K562 (cell line): ENCODE data around the gene DHRS3. TPM values are rescaled to one million over a fixed set of nuclear protein-coding genes. Genes with fewer than 3 reads are reported as not detected.

Experiments
- CCNT2 ChIP-seq: IDR thresholded peaks from 2 replicates; pipeline ENCODE4 v1.6.1; 2011; ENCODE audit warnings: borderline replicate concordance, low read depth, mild to moderate bottlenecking, moderate library complexity, mixed read lengths, low read length; ENCODE audit not compliant: insufficient read length; ENCODE audit errors: extremely low read depth
- CHD2 ChIP-seq: IDR thresholded peaks from 2 replicates; pipeline ENCODE4 v1.6.1; 2011; ENCODE audit warnings: low read depth, low read length
- ESRRB ChIP-seq: fragments of 250-450 bp; sonication (Bioruptor Pico); IDR thresholded peaks from 2 replicates; pipeline ENCODE4 v1.5.0; 2020; ENCODE audit warnings: mild to moderate bottlenecking, moderate library complexity, borderline replicate concordance
- EWSR1 ChIP-seq: fragments of 450-650 bp; IDR thresholded peaks from 2 replicates; pipeline ENCODE4 v1.6.1; 2018; ENCODE audit warnings: borderline replicate concordance, mild to moderate bottlenecking, low read depth, moderate library complexity; ENCODE audit not compliant: partially characterized antibody
- FOXM1 ChIP-seq, 2 experiments: fragments of 450-650 bp in 1 of 2; sonication (generic) in 1 of 2; formaldehyde crosslinking in 1 of 2; IDR thresholded peaks; 2 replicates each; pipeline versions ENCODE4 v1.6.1 to v1.9.0; 2017 to 2022; ENCODE audit warnings: low read depth in 2 of 2, mild to moderate bottlenecking in 2 of 2, missing genetic modification reagents in 1 of 2, moderate library complexity in 1 of 2
- GTF2A2 ChIP-seq: IDR thresholded peaks from 2 replicates; pipeline ENCODE4 v1.6.1; 2016; ENCODE audit warnings: mild to moderate bottlenecking, missing genetic modification characterization, missing compliant biosample characterization
- HDAC2 ChIP-seq: fragments of 450-650 bp; IDR thresholded peaks from 2 replicates; pipeline ENCODE4 v1.6.1; 2016; ENCODE audit warnings: mild to moderate bottlenecking
- JUNB ChIP-seq: fragments of 450-650 bp; formaldehyde crosslinking; conservative IDR thresholded peaks from 2 replicates; pipeline ENCODE4 v1.4.0; 2020; ENCODE audit warnings: mild to moderate bottlenecking
- MECOM ChIP-seq: fragments of 250-450 bp; sonication (Bioruptor Pico); IDR thresholded peaks from 2 replicates; pipeline ENCODE4 v1.8.0; 2022; ENCODE audit warnings: inconsistent platforms
- MTA2 ChIP-seq: fragments of 450-650 bp; IDR thresholded peaks from 2 replicates; pipeline ENCODE4 v1.6.1; 2016; ENCODE audit warnings: low read depth
- NFXL1 ChIP-seq: fragments of 450-650 bp; formaldehyde crosslinking; IDR thresholded peaks from 2 replicates; pipeline ENCODE4 v1.4.0; 2021; ENCODE audit warnings: mild to moderate bottlenecking
- NR2C2 ChIP-seq, 2 experiments: fragments of 200-800 bp in 1 of 2; sonication (Bioruptor generic) in 1 of 2; sonication (generic) in 1 of 2; formaldehyde crosslinking in 1 of 2; IDR thresholded peaks; 2 replicates each; pipeline versions ENCODE4 v1.6.1 to v1.8.0; 2016 to 2022; ENCODE audit warnings: mild to moderate bottlenecking in 1 of 2, missing compliant biosample characterization in 1 of 2, missing genetic modification characterization in 1 of 2, missing genetic modification reagents in 1 of 2
- PATZ1 ChIP-seq: fragments of 250-450 bp; sonication (Bioruptor Pico); IDR thresholded peaks from 2 replicates; pipeline ENCODE4 v1.5.0; 2020; ENCODE audit warnings: mild to moderate bottlenecking, borderline replicate concordance
- SFPQ ChIP-seq: fragments of 200-400 bp; formaldehyde crosslinking; IDR thresholded peaks from 2 replicates; pipeline ENCODE4 v1.6.1; 2017; ENCODE audit warnings: mild to moderate bottlenecking, low read depth, low read length, moderate library complexity
- SMARCE1 ChIP-seq: fragments of 450-650 bp; IDR thresholded peaks from 2 replicates; pipeline ENCODE4 v1.7.1; 2016; ENCODE audit warnings: mild to moderate bottlenecking
- ZNF318 ChIP-seq, 2 experiments: fragments of 450-650 bp; IDR thresholded peaks; 2 replicates each; pipeline ENCODE4 v1.6.1; 2016; ENCODE audit warnings: mild to moderate bottlenecking in 2 of 2, borderline replicate concordance in 1 of 2, low read depth in 1 of 2, moderate library complexity in 1 of 2
- polyA plus RNA-seq, 8 experiments: library from polyadenylated mRNA; depleted of rRNA in 4 of 8; stranded (reverse) in 5 of 8; unstranded in 3 of 8; fragments of >200 nt; fragmentation: Nextera tagmentation in 2 of 8; fragmentation: Illumina TruSeq in 1 of 8; extraction: Ambion mirVana in 2 of 8; extraction: Trizol in 1 of 8; gene quantifications; 2 replicates each; pipeline versions ENCODE4 v1.2.1 to v1.2.3, GENCODE V29; 2011 to 2014; ENCODE audit warnings: inconsistent platforms in 1 of 8, missing spikeins in 1 of 8
- total RNA-seq, 7 experiments: library from RNA; depleted of rRNA in 6 of 7; stranded (reverse); fragments of >200 nt in 6 of 7; fragmentation: Illumina TruSeq in 2 of 7; extraction: Trizol in 2 of 7; gene quantifications; 2 replicates each; pipeline versions ENCODE4 v1.2.1 to v1.2.3, GENCODE V29; 2011 to 2021; ENCODE audit warnings: low replicate concordance in 1 of 7

DHRS3 gene
- total and polyA plus RNA-seq, 9 of the 15 experiments (the other 6 are each of a cell fraction or from before 2014, with no cell fraction given), result 21.0 to 116 (median 58.7) TPM

- TF ChIP-seq ZNF318 (IDR thresholded peaks at IDR 0.05; ENCODE audit: borderline replicate concordance in 1 of 2, low read depth in 1 of 2) (no peak), GTF2A2 (tag) (no peak), NFXL1 (CRISPR knock-in tag) (no peak), JUNB (no peak), CHD2 (no peak), CCNT2 (no peak), FOXM1 (IDR thresholded peaks at IDR 0.05; ENCODE audit: low read depth) (no peak), FOXM1 (CRISPR knock-in tag; IDR thresholded peaks at IDR 0.05; ENCODE audit: low read depth) (no peak), SMARCE1 (0 out of 2 replicates have a peak, but pooled peaks have one; percentile 23), PATZ1 (no peak), MTA2 (no peak), NR2C2 (CRISPR knock-in tag; IDR thresholded peaks at IDR 0.05) (no peak), NR2C2 (tag; IDR thresholded peaks at IDR 0.05) (peak; percentile 3; the same call in 1 of the 2 replicates), HDAC2 (no peak), ESRRB (no peak), SFPQ (no peak), EWSR1 (no peak), MECOM (CRISPR knock-in tag) (no peak)
Measured at GRCh38 chr1:12665511-12665910, 47.5 kb upstream of the DHRS3 start (continued).
